ENCODE measurements around the gene DPM1.

DPM1 gene

DNA sequence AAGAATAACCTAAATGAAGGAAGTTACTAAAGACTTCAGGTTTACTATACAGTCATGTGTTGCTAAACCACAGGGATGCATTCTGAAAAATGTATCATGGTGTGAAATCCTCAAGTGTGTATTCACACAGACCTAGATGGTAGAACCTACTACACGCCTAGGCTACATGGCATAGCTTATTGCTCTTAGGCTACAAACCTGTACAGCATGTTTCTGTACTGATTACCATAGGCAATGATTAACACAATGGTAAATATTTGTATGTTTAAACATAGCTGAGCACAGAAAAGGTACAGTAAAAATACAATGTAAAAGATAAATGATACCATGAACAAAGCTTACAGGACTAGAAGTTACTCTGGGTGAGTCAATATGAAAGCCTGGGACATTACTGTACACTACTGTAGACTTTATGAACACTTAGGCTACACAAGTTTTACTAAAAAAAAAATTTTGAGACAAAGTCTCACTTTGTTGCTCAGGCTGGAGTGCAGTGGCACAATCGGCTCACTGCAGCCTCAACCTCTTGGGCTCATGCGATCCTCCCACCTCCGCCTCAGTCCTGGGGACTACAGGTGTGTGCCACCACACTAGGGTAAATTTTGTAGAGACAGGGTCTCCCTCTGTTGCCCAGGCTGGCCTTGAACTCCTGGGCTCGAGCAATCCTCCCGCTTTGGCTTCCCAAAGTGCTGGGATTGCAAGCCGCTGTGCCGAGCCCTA lies 63.1 kb downstream of the DPM1 start:
- no peak for DNase-seq (ENCODE audit: low spot score)

DNA sequence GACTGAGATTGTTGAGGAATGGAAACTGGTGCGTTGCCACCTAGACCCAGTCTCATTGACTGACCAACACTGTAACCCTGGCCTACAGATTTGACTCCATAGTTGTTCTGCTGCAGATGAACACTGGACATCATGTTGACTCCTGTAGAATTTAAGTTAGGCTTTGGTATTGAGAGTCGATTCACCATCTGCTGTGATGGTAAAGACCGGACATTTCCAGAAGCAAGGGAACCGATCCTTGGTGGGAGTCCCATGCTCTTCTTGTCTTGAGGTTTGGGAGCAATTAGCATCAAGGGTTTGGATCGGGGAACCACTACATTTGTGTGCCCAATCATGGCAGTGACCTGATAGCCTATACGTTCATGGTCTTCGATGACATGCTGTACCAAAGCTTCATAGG lies 64.7 kb downstream of the DPM1 start:
- no peak for DNase-seq (ENCODE audit: low spot score)

DNA sequence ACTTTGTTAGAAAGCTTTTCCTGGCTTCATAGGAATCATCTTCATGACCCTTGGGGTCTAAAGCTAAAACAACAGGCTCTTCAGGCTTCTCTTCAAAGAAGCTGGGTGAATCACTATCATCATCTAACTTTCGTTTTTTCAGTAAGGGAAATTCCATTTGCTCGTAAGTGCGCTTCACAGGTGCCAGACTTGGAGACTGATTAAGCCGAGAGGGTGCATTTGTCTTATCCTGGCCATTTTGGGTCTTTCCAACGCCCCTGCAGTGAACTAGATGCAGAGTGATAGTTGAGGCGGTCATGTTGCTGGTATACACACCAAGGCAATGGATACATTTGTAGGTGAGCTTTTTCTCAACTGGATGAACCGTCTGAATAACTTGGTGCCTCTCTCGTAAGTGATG lies 65.9 kb downstream of the DPM1 start:
- no peak for DNase-seq (ENCODE audit: low spot score)

DNA sequence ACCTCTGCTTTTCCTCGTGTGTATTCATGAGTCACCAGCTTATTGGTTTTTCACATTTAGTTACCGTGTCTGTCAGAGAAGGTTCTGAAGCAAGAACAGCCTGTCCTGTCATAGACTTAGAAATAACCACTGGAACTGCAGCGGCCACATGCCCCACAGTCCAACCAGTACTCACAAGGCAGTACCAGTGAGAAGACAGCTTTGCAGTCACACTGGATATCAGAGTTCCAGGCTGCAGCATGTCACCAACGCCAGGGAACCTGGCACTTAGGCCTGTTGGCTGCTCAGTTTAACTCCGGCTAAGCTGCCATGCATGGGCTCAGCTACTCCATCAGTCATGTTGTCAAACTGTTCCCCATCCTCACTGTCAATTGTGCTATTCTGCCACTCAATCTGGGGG lies 67.2 kb downstream of the DPM1 start:
- DNase-seq (ENCODE audit: low spot score) = no peak

DNA sequence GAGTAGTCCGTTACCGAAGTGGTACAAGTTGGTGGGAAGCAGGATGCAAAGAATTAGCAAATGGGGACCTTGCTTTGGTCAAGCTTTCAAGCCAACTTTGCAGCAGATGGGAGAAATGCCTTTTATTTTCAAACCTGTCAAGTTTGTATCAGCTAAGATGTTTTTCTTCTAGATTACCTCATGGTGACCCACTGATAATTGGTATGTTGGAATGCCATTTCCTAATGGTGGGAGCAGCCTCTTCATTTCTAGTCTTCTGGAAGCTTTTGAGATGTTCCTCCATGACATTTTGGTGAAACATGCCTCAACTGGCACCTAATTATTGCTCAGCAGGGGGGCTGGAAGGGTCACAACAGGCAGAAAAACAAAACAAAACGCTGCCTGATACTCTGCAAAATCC lies 70.8 kb downstream of the DPM1 start:
- no peak for DNase-seq (ENCODE audit: low spot score)

GRCh38 chr20:50886184-50886790 lies 72.0 kb downstream of the DPM1 start:
- DNase-seq (ENCODE audit: low spot score) = no peak

- DNase-seq (ENCODE audit: low spot score) = no peak
Observed at GRCh38 chr20:50885781-50886180, 72.6 kb downstream of the DPM1 start.

DNA sequence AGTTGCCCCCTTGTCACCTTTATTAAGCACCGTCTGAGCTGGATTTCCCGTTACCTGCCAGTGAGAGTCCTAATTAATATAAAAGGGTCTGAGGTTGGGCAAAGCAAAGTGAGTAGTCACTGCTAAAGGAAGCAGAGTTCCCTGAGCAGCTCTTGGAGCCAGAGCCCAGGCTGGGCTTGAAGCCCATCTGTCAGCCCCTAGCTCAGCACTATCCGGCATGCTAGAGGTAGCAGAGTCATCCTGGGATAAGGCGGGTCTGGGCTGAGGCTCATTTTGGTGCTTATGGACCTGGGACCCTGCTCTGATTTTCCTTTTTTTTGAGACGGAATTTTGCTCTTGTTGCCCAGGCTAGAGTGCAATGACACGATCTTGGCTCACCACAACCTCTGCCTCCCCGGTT lies 73.3 kb downstream of the DPM1 start:
- DNase-seq (ENCODE audit: low spot score) = no peak
